ENCODE measurements around the gene RAB40C. TPM values are rescaled to one million over a fixed set of nuclear protein-coding genes. Genes with fewer than 3 reads are reported as not detected.
A peak's percentile ranks its signal among the peaks of the same experiment; 100 is the strongest.

The RAB40C gene
- total and polyA plus RNA-seq, 9 of the 15 experiments (the other 6 are each of a cell fraction or from before 2014, with no cell fraction given) = 0.17 to 23.4 (median 8.7) TPM

- TF ChIP-seq ZNF282 (CRISPR knock-in tag; IDR thresholded peaks at IDR 0.05) (no peak), SP1 (CRISPR knock-in tag; IDR thresholded peaks at IDR 0.05) (no peak), TBP (optimal IDR thresholded peaks at IDR 0.05; ENCODE audit: low read depth, low read length) (no peak), MTA3 (IDR thresholded peaks at IDR 0.05; ENCODE audit: borderline replicate concordance) (no peak; the same call in 1 of the 2 replicates), U2AF1 (optimal IDR thresholded peaks at IDR 0.05; ENCODE audit: low read depth, low read length) (no peak), POLR2A (conservative IDR thresholded peaks at IDR 0.05) (no peak), ZNF695 (CRISPR knock-in tag; IDR thresholded peaks at IDR 0.05) (no peak), BCLAF1 (IDR thresholded peaks at IDR 0.05; ENCODE audit: borderline replicate concordance in 1 of 2, control insufficient read depth in 1 of 2, low read depth in 2 of 2, low read length in 1 of 2) (no peak), NCOA6 (IDR thresholded peaks at IDR 0.05) (no peak), PYGO2 (tag; IDR thresholded peaks at IDR 0.05) (no peak), NFATC3 (IDR thresholded peaks at IDR 0.05) (no peak), STAT6 (CRISPR knock-in tag; IDR thresholded peaks at IDR 0.05) (no peak), ZNF212 (CRISPR knock-in tag; IDR thresholded peaks at IDR 0.05) (no peak), TAF15 (IDR thresholded peaks at IDR 0.05; ENCODE audit: low read depth, low read length) (no peak), HMGXB4 (CRISPR knock-in tag; IDR thresholded peaks at IDR 0.05) (no peak), FUS (optimal IDR thresholded peaks at IDR 0.05; ENCODE audit: low read depth, low read length) (no peak), SIN3A (IDR thresholded peaks at IDR 0.05; ENCODE audit: borderline replicate concordance in 2 of 2, control insufficient read depth in 1 of 2, low read depth in 2 of 2, low read length in 2 of 2) (no peak), POLR2B (IDR thresholded peaks at IDR 0.05; ENCODE audit: low read depth, partially characterized antibody) (no peak), FOSL1 (tag; conservative IDR thresholded peaks at IDR 0.05) (peak; percentile 97), BRF2 (IDR thresholded peaks at IDR 0.05; ENCODE audit: borderline replicate concordance, insufficient read depth, insufficient read length) (no peak)
Measured at GRCh38 chr16:626787-627453, 37.1 kb downstream of the RAB40C start (continued).
